Measurements from ENCODE around the gene KDM4C.

DNA sequence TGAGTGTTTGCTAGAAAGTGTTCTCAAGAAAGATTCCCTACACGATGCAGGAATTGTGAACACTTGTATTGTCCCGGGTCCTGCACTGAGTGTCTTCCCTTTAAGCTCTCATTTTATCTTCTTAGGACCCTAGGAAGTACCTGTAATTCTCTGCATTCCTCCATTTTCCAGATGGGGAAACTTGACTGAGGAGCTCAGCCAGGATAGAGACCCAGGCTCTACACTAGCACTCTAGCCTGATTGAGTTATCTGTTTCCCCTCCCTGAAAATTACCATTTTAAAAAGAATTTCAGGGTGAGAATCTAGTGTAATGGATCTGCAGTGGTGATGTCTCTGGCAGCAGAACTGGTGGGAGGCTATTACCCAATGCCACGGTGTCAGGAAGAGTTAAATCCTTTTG, 453.9 kb downstream of the KDM4C start:
- no peak for TF ChIP-seq CTCF (IDR thresholded peaks at IDR 0.05)
- no peak for TF ChIP-seq POLR2AphosphoS5 (IDR thresholded peaks at IDR 0.05)
